CMK (cell line): ENCODE results near the gene TRAM2.
"Not testable (repeated sequence)": the region's sequence is repeated elsewhere in the genome, so short reads cannot be mapped to it uniquely, and the experiment has no call there.

ENCODE experiments used
- DNase-seq: peaks from one replicate; pipeline ENCODE4 v3.0.0-alpha.2; 2010; ENCODE audit warnings: low read depth

The TRAM2 gene

GRCh38 chr6:52489881-52490280 lies 87.0 kb downstream of the TRAM2 start:
- no peak for DNase-seq

DNA sequence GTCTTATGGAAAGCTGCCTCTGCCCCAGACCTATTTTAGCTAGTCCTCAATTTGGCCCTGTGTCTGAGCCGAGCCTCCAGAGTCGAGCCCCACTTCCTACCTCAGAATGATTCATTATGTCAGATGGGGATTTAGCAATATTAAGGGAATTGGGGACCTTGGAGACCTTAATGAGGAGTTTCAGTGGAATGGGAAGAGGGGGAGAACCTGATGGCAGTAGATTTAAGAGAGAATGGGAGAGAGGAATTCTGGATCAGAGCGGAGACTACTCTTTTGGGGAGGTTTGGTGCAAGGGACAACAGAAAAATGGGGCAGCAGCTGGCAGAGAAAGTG lies 93.2 kb downstream of the TRAM2 start:
- no peak for DNase-seq

- DNase-seq: no peak
Observed at GRCh38 chr6:52482903-52483670, 93.8 kb downstream of the TRAM2 start.

DNA sequence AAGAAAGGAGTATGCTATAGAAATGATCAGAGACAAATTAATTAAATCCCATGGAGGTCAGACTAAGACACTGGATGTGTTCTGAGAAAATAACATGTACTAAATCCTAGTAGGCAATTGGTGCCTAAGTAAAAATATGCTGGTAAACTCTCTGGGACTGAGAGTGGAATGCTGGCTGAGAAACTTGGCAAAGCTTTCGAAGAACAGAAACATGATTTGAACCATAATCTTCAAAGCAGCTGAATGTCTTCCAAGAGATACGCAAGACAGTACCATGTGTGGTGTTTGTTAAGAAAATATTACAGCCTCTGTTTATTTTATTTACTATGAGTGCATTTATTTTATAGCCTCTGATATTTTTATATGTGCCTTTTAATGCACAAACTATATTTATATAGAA lies 101.6 kb downstream of the TRAM2 start:
- DNase-seq: no peak

DNA sequence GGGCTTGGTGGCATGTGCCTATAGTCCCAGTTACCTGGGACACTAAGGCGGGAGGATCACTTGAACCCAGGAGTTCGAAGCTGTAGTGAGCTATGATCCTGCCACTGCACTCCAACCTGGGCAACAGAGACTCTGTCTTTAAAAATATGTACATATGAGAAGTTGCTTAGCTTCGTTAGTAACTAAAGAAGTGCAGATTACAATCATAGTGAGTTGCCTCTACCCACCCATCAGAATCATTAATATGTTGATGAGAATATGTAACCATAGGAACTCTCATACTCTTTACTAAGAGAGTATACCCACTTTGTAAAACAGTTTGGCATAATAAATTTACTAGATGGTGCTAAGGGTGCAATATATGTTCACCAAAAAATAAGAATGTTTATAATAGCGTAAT lies 102.7 kb downstream of the TRAM2 start:
- DNase-seq: no peak

- DNase-seq: not testable (repeated sequence)
Observed at GRCh38 chr6:52461194-52461593, 115.7 kb downstream of the TRAM2 start.

GRCh38 chr6:52457096-52457495 lies 119.8 kb downstream of the TRAM2 start:
- DNase-seq: no peak

- no peak for DNase-seq
Observed at GRCh38 chr6:52454556-52454955, 122.3 kb downstream of the TRAM2 start.
